Measurements from ENCODE around the gene TMEM234.

DNA sequence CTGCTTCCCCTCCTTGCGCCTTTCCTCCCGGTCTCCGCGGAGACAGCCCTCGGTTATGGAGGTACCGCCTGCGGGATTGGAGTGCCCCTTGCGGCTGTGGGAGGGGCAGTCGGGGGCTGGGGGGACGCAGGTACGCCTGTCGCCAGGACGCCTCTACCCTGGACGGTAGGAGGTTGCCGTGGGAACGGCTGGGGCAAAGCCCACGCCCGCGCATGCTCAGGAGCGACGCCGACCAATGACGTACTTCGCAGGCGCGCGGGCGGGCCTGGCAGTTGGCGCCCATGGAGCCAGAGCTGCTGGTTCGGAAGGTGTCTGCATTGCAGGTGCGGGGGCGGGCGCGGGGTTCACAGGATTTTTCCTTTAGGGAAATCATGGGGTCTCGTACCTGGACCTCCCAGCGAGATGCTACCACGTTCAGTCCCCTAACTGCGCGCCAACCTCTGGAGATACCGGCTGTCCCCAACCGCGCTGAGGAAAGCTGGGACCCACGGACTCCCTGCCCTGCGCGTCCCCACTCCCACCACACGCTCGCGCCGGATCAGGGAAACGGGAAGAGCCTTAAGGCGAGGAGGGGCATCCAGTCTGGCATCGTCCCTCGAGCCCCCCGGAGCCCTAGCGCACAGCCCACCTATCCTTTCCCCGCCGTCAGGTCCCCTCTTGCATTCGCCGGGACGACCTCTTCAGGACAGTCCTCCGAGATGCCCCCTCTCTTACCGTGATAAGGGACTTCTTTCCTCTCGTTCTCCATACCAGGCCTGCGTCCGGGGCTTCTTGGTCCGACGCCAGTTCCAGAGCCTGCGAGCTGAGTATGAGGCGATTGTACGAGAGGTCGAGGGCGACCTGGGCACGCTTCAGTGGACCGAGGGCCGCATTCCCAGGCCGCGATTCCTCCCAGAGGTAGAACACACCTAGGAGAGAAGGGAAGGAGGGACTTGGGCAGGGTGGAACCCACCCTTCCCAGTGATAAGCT is 16.5 kb downstream of the TMEM234 start, which contains the start of gene IQCC:
- TF ChIP-seq ZFP30 (CRISPR knock-in tag; IDR thresholded peaks at IDR 0.05) (no peak), GLIS3 (CRISPR knock-in tag; IDR thresholded peaks at IDR 0.05) (no peak), ISL1 (CRISPR knock-in tag; IDR thresholded peaks at IDR 0.05) (no peak), PPARA (CRISPR knock-in tag; IDR thresholded peaks at IDR 0.05; ENCODE audit: borderline replicate concordance) (no peak)
- TF ChIP-seq, protein P1, sequence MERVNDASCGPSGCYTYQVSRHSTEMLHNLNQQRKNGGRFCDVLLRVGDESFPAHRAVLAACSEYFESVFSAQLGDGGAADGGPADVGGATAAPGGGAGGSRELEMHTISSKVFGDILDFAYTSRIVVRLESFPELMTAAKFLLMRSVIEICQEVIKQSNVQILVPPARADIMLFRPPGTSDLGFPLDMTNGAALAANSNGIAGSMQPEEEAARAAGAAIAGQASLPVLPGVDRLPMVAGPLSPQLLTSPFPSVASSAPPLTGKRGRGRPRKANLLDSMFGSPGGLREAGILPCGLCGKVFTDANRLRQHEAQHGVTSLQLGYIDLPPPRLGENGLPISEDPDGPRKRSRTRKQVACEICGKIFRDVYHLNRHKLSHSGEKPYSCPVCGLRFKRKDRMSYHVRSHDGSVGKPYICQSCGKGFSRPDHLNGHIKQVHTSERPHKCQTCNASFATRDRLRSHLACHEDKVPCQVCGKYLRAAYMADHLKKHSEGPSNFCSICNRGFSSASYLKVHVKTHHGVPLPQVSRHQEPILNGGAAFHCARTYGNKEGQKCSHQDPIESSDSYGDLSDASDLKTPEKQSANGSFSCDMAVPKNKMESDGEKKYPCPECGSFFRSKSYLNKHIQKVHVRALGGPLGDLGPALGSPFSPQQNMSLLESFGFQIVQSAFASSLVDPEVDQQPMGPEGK (CRISPR knock-in tag; IDR thresholded peaks at IDR 0.05; ENCODE audit: borderline replicate concordance): no peak
- TF ChIP-seq, protein P2, sequence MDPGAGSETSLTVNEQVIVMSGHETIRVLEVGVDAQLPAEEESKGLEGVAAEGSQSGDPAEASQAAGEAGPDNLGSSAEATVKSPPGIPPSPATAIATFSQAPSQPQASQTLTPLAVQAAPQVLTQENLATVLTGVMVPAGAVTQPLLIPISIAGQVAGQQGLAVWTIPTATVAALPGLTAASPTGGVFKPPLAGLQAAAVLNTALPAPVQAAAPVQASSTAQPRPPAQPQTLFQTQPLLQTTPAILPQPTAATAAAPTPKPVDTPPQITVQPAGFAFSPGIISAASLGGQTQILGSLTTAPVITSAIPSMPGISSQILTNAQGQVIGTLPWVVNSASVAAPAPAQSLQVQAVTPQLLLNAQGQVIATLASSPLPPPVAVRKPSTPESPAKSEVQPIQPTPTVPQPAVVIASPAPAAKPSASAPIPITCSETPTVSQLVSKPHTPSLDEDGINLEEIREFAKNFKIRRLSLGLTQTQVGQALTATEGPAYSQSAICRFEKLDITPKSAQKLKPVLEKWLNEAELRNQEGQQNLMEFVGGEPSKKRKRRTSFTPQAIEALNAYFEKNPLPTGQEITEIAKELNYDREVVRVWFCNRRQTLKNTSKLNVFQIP (CRISPR knock-in tag; IDR thresholded peaks at IDR 0.05; ENCODE audit: borderline replicate concordance, low read depth): no peak

Measured in SK-N-SH treated with all-trans-retinoic acid at 6 μM for 48 hours (cell line).